GM19328 (cell line): ENCODE results near the gene MAGED2.
"Not testable (repeated sequence)": the region's sequence is repeated elsewhere in the genome, so short reads cannot be mapped to it uniquely, and the experiment has no call there.

Experiments used
- ATAC-seq: cut with Tn5 transposase; IDR thresholded peaks from one replicate; pipeline ENCODE4 v1.9.1; 2021; ENCODE audit warnings: mild to moderate bottlenecking, moderate library complexity; ENCODE audit not compliant: unreplicated experiment

The MAGED2 gene

GRCh38 chrX:54807524-54808108, at the start of gene MAGED2:
Gene MAGED2 (plus strand): TSS chrX:54807745. CDS start chrX:54809332, 1,587 bp downstream.
- ATAC-seq, result no peak

- no peak for ATAC-seq
These were observed 49.2 kb upstream of the MAGED2 start for GRCh38 chrX:54758114-54759055.

GRCh38 chrX:54774391-54775094, 33.0 kb upstream of the MAGED2 start:
- ATAC-seq, result not testable (repeated sequence)

- ATAC-seq, result no peak
These were observed 31.5 kb upstream of the MAGED2 start for GRCh38 chrX:54776061-54776460.

- ATAC-seq, result no peak
These were observed 30.4 kb upstream of the MAGED2 start for GRCh38 chrX:54776987-54777672.

- no peak for ATAC-seq
These were observed 21.6 kb upstream of the MAGED2 start for GRCh38 chrX:54785901-54786300.

- no peak for ATAC-seq
These were observed 20.6 kb upstream of the MAGED2 start for GRCh38 chrX:54786967-54787366.

GRCh38 chrX:54788446-54788845, 19.1 kb upstream of the MAGED2 start:
- ATAC-seq, result no peak

GRCh38 chrX:54789405-54789804, 18.1 kb upstream of the MAGED2 start:
- ATAC-seq, result not testable (repeated sequence)

- ATAC-seq, result no peak
These were observed 13.5 kb upstream of the MAGED2 start for GRCh38 chrX:54794028-54794427.

- ATAC-seq, result no peak
These were observed 12.8 kb upstream of the MAGED2 start for GRCh38 chrX:54794795-54795194.

- no peak for ATAC-seq
These were observed 9.4 kb upstream of the MAGED2 start, which contains the start of gene ITIH6 for GRCh38 chrX:54798137-54798536. Gene ITIH6 (minus strand): TSS chrX:54798255. CDS start chrX:54798210, 45 bp downstream.

- no peak for ATAC-seq
These were observed 8.5 kb upstream of the MAGED2 start for GRCh38 chrX:54799046-54799445.

- ATAC-seq, result peak; percentile 21
These were observed 612 bp downstream of the MAGED2 start for GRCh38 chrX:54808109-54808604.

GRCh38 chrX:54808605-54809483, 1.3 kb downstream of the MAGED2 start:
- peak; percentile 75 for ATAC-seq

GRCh38 chrX:54810532-54810931, 3.0 kb downstream of the MAGED2 start:
- no peak for ATAC-seq

- ATAC-seq, result no peak
These were observed 3.8 kb downstream of the MAGED2 start for GRCh38 chrX:54811301-54811885.

GRCh38 chrX:54812306-54812705, 4.8 kb downstream of the MAGED2 start:
- no peak for ATAC-seq

- no peak for ATAC-seq
These were observed 9.8 kb downstream of the MAGED2 start for GRCh38 chrX:54817220-54817820.
